ENCODE measurements around the gene WDFY4. TPM values are rescaled to one million over a fixed set of nuclear protein-coding genes. Genes with fewer than 3 reads are reported as not detected.

Gene WDFY4
- total RNA-seq, 4 donors from 2014 or later = 1.6 to 5.1 (median 3.0) TPM

DNA sequence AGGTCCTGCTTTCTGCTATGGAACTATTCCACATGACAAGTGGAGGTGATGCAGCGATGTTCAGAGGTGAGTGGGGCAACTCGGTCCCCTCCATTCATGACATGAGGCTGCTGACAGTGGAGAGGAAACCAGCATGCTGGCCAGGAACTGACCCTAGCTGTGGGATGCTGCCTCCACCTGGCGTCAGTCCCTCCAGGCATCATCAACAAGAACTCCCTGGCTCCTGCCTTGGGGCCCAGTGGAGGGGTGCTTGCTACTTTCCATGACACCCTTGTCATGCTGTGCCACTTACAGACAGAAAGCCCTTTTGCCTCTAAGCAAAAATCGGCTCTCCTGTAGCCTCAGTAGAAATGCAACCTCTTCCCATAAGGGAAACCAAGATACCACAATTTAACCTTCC lies 136.4 kb downstream of the WDFY4 start:
- peaks cover 6% of the 10 kb centered on the region for H3K27me3 ChIP-seq
- peaks cover 0 to 5% (median 0%) of the 10 kb centered on the region in 3 donors for H3K9me3 ChIP-seq
- H3K27ac ChIP-seq = no peak overlapping the region
- H3K36me3 ChIP-seq = no peaks in the 10 kb centered on the region
- no peaks in the 10 kb centered on the region for H3K4me1 ChIP-seq
- WGBS, 2 donors (ENCODE audit: low coverage in 1 of 2) = 80% methylated on average over 1 of the region's 4 CpGs; no CpG with 5 or more reads in 1 of the 2 donors
- no peak overlapping the region for H3K4me3 ChIP-seq
- TF ChIP-seq POLR2A (IDR thresholded peaks at IDR 0.05) (no peak), POLR2AphosphoS5 (IDR thresholded peaks at IDR 0.05) (no peak), CTCF (IDR thresholded peaks at IDR 0.05) (no peak), EP300 (IDR thresholded peaks at IDR 0.05) (no peak)
- ATAC-seq = no peak

DNA sequence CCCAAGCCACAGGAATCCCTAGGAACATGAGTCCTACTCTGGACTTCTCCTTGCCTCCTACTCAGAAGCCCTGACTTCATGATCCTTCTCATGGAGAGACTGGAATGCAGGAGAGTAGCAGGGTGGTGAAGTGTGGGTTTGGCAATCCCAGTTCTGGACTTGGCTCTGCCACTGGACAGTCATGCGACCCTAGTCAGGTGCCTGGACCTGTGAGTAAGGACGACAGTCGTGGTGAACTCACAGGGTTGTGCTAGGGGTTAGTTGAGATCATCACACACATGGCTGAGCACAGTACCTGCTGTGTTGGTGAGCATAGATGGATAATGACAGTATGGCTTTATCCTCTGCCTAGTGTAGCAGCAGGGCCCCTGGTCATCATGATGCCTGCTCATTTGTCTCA lies 137.0 kb downstream of the WDFY4 start:
- Histone ChIP-seq H3K4me3 (no peak overlapping the region), H3K36me3 (no peaks in the 10 kb centered on the region), H3K27me3 (peaks cover 6% of the 10 kb centered on the region), H3K27ac (no peak overlapping the region), H3K4me1 (no peaks in the 10 kb centered on the region), H3K9me3 (peaks cover 0 to 5% (median 0%) of the 10 kb centered on the region in 3 donors)
- WGBS, 2 donors (ENCODE audit: low coverage in 1 of 2) = 67 to 96% methylated on average over 1 to 3 of the region's 3 CpGs
- ATAC-seq = no peak
- TF ChIP-seq EP300 (IDR thresholded peaks at IDR 0.05) = no peak
- no peak for TF ChIP-seq POLR2A (IDR thresholded peaks at IDR 0.05)
- no peak for TF ChIP-seq CTCF (IDR thresholded peaks at IDR 0.05)
- TF ChIP-seq POLR2AphosphoS5 (IDR thresholded peaks at IDR 0.05) = no peak

- Histone ChIP-seq H3K4me3 (no peak overlapping the region), H3K4me1 (no peaks in the 10 kb centered on the region), H3K36me3 (no peaks in the 10 kb centered on the region), H3K27ac (no peak overlapping the region), H3K27me3 (peaks cover 8% of the 10 kb centered on the region), H3K9me3 (peaks cover 0 to 15% (median 0%) of the 10 kb centered on the region in 3 donors)
- TF ChIP-seq EP300 (IDR thresholded peaks at IDR 0.05) = no peak
- no peak for TF ChIP-seq POLR2A (IDR thresholded peaks at IDR 0.05)
- no peak for TF ChIP-seq CTCF (IDR thresholded peaks at IDR 0.05)
- no peak for TF ChIP-seq POLR2AphosphoS5 (IDR thresholded peaks at IDR 0.05)
- WGBS, 2 donors (ENCODE audit: low coverage in 1 of 2) = 20% methylated on average over 1 of the region's 2 CpGs; no CpG with 5 or more reads in 1 of the 2 donors
- no peak for ATAC-seq
Observed at GRCh38 chr10:48833674-48834073, 149.0 kb downstream of the WDFY4 start.

DNA sequence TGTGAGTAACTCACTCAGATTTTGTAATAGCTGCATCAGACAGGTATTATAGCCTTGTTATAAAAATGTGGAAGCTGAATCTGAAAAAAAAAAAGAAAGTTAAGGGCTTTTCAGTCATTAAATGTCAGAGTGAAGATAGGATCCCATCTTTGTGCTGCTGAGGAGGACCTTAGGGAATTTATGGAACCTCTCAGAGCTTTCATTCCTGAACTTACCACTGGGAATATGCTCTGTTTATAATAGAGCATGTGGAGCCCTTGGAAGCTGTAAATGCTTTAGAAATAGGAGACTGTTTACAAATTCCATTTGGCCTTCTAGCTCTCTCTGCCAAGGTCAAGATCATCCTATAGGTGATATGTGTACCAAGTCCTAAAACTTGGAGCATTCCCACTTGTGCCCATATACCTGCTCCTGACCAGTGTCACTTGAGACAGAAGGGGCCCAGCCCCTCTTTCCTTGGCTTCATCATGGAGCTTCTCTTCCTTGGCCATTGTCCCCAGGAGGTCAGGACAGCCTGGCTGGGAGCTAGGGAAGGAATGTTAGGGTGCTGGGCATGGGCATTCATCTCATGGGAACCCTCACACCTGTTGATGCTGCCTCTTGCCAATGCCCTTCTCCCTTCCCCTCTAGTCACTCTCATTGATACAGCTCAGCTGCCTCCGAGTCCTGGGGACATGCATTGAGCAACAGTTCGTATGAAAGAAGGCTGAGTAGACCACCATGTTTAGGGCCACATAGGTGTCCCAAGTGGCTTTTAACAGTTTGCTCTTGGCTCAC lies 149.7 kb downstream of the WDFY4 start:
- 100% methylated on average over 1 of the region's 2 CpGs; no CpG with 5 or more reads in 1 of the 2 donors for WGBS, 2 donors (ENCODE audit: low coverage in 1 of 2)
- TF ChIP-seq CTCF (IDR thresholded peaks at IDR 0.05) (no peak), POLR2AphosphoS5 (IDR thresholded peaks at IDR 0.05) (no peak), POLR2A (IDR thresholded peaks at IDR 0.05) (no peak), EP300 (IDR thresholded peaks at IDR 0.05) (no peak)
- Histone ChIP-seq H3K4me1 (no peaks in the 10 kb centered on the region), H3K27ac (no peak overlapping the region), H3K9me3 (peaks cover 0 to 15% (median 0%) of the 10 kb centered on the region in 3 donors), H3K36me3 (no peaks in the 10 kb centered on the region), H3K4me3 (no peak overlapping the region), H3K27me3 (peaks cover 8% of the 10 kb centered on the region)
- ATAC-seq = no peak

GRCh38 chr10:48835781-48836180 lies 151.1 kb downstream of the WDFY4 start:
- no peak for ATAC-seq
- Histone ChIP-seq H3K4me3 (no peak overlapping the region), H3K27me3 (peaks cover 8% of the 10 kb centered on the region), H3K36me3 (no peaks in the 10 kb centered on the region), H3K4me1 (no peaks in the 10 kb centered on the region), H3K9me3 (peaks cover 0 to 15% (median 0%) of the 10 kb centered on the region in 3 donors), H3K27ac (no peak overlapping the region)
- no peak for TF ChIP-seq POLR2A (IDR thresholded peaks at IDR 0.05)
- TF ChIP-seq CTCF (IDR thresholded peaks at IDR 0.05) = no peak
- no peak for TF ChIP-seq EP300 (IDR thresholded peaks at IDR 0.05)
- no peak for TF ChIP-seq POLR2AphosphoS5 (IDR thresholded peaks at IDR 0.05)
- WGBS, 2 donors (ENCODE audit: low coverage in 1 of 2) = 25 to 90% methylated on average over 1 to 2 of the region's 2 CpGs

Data from gastroesophageal sphincter (tissue), 4 donors.